Neural cell (in vitro differentiated cells): Measurements from ENCODE around the gene YAF2. TPM values are rescaled to one million over a fixed set of nuclear protein-coding genes. Genes with fewer than 3 reads are reported as not detected.

Source experiments
- H2AFZ ChIP-seq: fragments of 200-600, 300-800 bp; sonication (generic), shearing (Covaris generic); 2 replicates; pipeline ENCODE4 v1.6.0; 2014; ENCODE audit warnings: low read depth, mild to moderate bottlenecking, antibody characterized with exemption, low read length, moderate library complexity
- H3F3A ChIP-seq: fragments of 200-600 bp; shearing (Covaris generic); 2 replicates; pipeline ENCODE4 v1.6.1; 2016; ENCODE audit warnings: mild to moderate bottlenecking, moderate library complexity, mixed read lengths, antibody characterized with exemption, low read length; ENCODE audit not compliant: insufficient read depth, poor library complexity, severe bottlenecking
- H3K27ac ChIP-seq: fragments of 200-600, 300-800 bp; sonication (generic), shearing (Covaris generic); 2 replicates; pipeline ENCODE4 v1.5.1; 2014; ENCODE audit warnings: mild to moderate bottlenecking, low read length, moderate library complexity
- H3K27me3 ChIP-seq: fragments of 300-800, 200-600 bp; sonication (generic), shearing (Covaris generic); 2 replicates; pipeline ENCODE4 v1.6.0; 2014; ENCODE audit warnings: mild to moderate bottlenecking, low read depth, low read length, moderate library complexity; ENCODE audit not compliant: insufficient read depth
- H3K36me3 ChIP-seq: fragments of 300-800, 200-600 bp; sonication (generic), shearing (Covaris generic); 2 replicates; pipeline ENCODE4 v1.5.1; 2014; ENCODE audit warnings: mild to moderate bottlenecking, antibody characterized with exemption, low read length, moderate library complexity; ENCODE audit not compliant: insufficient read depth
- H3K4me2 ChIP-seq: fragments of 300-800, 200-600 bp; sonication (generic), shearing (Covaris generic); 2 replicates; pipeline ENCODE4 v1.6.0; 2014; ENCODE audit warnings: mild to moderate bottlenecking, low read length
- H3K4me3 ChIP-seq: fragments of 300-800, 200-600 bp; sonication (generic), shearing (Covaris generic); 2 replicates; pipeline ENCODE4 v1.5.1; 2014; ENCODE audit warnings: mild to moderate bottlenecking, low read length, moderate library complexity
- H3K79me2 ChIP-seq: fragments of 200-600 bp; shearing (Covaris generic); replicated peaks from 2 replicates; pipeline ENCODE4 v1.6.0; 2014; ENCODE audit warnings: mild to moderate bottlenecking, low read length, moderate library complexity; ENCODE audit not compliant: insufficient read depth
- H3K9ac ChIP-seq: fragments of 300-800, 200-600 bp; sonication (generic), shearing (Covaris generic); 2 replicates; pipeline ENCODE4 v1.6.1; 2016; ENCODE audit warnings: mild to moderate bottlenecking, low read length, mixed read lengths
- H3K9me2 ChIP-seq: fragments of 200-600 bp; shearing (Covaris generic); 2 replicates; pipeline ENCODE4 v1.6.1; 2016; ENCODE audit warnings: mild to moderate bottlenecking, low read length, mixed read lengths; ENCODE audit not compliant: insufficient read depth
- H3K9me3 ChIP-seq: fragments of 200-600, 300-800 bp; sonication (generic), shearing (Covaris generic); 2 replicates; pipeline ENCODE4 v1.6.1; 2016; ENCODE audit warnings: mild to moderate bottlenecking, mixed run types, low read length, moderate library complexity, mixed read lengths
- H4K20me1 ChIP-seq: fragments of 200-600 bp; shearing (Covaris generic); 2 replicates; pipeline ENCODE4 v1.6.1; 2016; ENCODE audit warnings: mild to moderate bottlenecking, mixed run types; ENCODE audit not compliant: insufficient read depth
- CTCF ChIP-seq: fragments of 450-650 bp; IDR thresholded peaks from 2 replicates; pipeline ENCODE4 v1.5.1; 2014; ENCODE audit warnings: antibody characterized with exemption, mild to moderate bottlenecking, moderate library complexity; ENCODE audit not compliant: poor library complexity, severe bottlenecking
- EP300 ChIP-seq: fragments of 450-650 bp; conservative IDR thresholded peaks from 2 replicates; pipeline ENCODE4 v1.6.1; 2014; ENCODE audit warnings: antibody characterized with exemption, mild to moderate bottlenecking, moderate library complexity; ENCODE audit not compliant: poor library complexity, severe bottlenecking
- EZH2 ChIP-seq: fragments of 200-600, 300-800 bp; shearing (Covaris generic), sonication (generic); IDR thresholded peaks from 2 replicates; pipeline ENCODE4 v1.6.1; 2014; ENCODE audit warnings: antibody characterized with exemption, low read length, borderline replicate concordance, mild to moderate bottlenecking; ENCODE audit not compliant: insufficient read depth, poor library complexity, severe bottlenecking
- MXI1 ChIP-seq: fragments of 450-650 bp; conservative IDR thresholded peaks from 2 replicates; pipeline ENCODE4 v1.6.1; 2014; ENCODE audit warnings: antibody characterized with exemption, mild to moderate bottlenecking; ENCODE audit not compliant: poor library complexity, severe bottlenecking
- POLR2AphosphoS5 ChIP-seq: IDR thresholded peaks from 2 replicates; pipeline ENCODE4 v1.6.1; 2012
- RAD21 ChIP-seq: fragments of 450-650 bp; conservative IDR thresholded peaks from 2 replicates; pipeline ENCODE4 v1.6.1; 2014; ENCODE audit warnings: antibody characterized with exemption, mild to moderate bottlenecking, moderate library complexity
- REST ChIP-seq: IDR thresholded peaks from 2 replicates; pipeline ENCODE4 v1.6.1; 2012; ENCODE audit warnings: borderline replicate concordance
- SMC3 ChIP-seq: fragments of 450-650 bp; conservative IDR thresholded peaks from 2 replicates; pipeline ENCODE4 v1.6.1; 2014; ENCODE audit warnings: antibody characterized with exemption, mild to moderate bottlenecking, moderate library complexity; ENCODE audit not compliant: poor library complexity
- TAF1 ChIP-seq: IDR thresholded peaks from 2 replicates; pipeline ENCODE4 v1.6.1; 2012; ENCODE audit warnings: low read depth
- polyA plus RNA-seq: library from polyadenylated mRNA; depleted of rRNA; stranded (reverse); fragments of >200 nt; gene quantifications from 2 replicates; pipeline ENCODE4 v1.2.3, GENCODE V29; 2014

The YAF2 gene
- polyA plus RNA-seq, 1 donor from 2014 or later: 44.1 TPM

DNA sequence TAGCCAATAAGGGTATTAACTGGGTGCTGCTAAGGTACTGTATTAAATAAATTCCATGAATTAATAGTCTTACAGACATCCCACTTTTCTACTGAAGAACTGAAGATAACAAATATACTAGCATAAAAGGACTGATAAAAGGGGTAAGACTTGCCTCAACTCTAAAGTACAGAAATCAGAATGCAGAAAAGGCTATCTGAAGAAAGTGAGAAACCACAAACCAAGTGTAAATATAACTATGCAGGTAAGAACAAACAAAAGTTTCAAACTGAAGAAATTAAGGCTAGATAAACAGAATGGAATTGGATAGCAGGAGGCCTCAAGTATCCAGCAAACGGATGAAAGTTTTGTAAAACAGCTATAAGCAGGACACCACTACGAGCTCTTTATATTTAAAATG, 29.5 kb downstream of the YAF2 start:
- no peaks in the 10 kb centered on the region for H3K36me3 ChIP-seq
- no peaks in the 10 kb centered on the region for H3F3A ChIP-seq
- no peak overlapping the region for H2AFZ ChIP-seq
- no peaks in the 10 kb centered on the region for H3K27me3 ChIP-seq
- peaks cover 8% of the 10 kb centered on the region for H3K79me2 ChIP-seq
- H3K9me3 ChIP-seq: no peaks in the 10 kb centered on the region
- no peak overlapping the region for H3K4me2 ChIP-seq
- H4K20me1 ChIP-seq: no peaks in the 10 kb centered on the region
- H3K9me2 ChIP-seq: no peaks in the 10 kb centered on the region
- TF ChIP-seq MXI1: no peak
- no peak for TF ChIP-seq POLR2AphosphoS5
- no peak for TF ChIP-seq TAF1
- no peak for TF ChIP-seq REST
- no peak for TF ChIP-seq RAD21
- TF ChIP-seq EP300: no peak
- no peak for TF ChIP-seq SMC3
- TF ChIP-seq CTCF: no peak
- no peak for TF ChIP-seq EZH2
- no peak overlapping the region for H3K4me3 ChIP-seq
- no peak overlapping the region for H3K27ac ChIP-seq
- H3K9ac ChIP-seq: no peak overlapping the region

- Histone ChIP-seq H3K9me2 (no peaks in the 10 kb centered on the region), H3F3A (no peaks in the 10 kb centered on the region), H3K36me3 (peaks cover 6% of the 10 kb centered on the region), H3K4me3 (no peak overlapping the region), H2AFZ (no peak overlapping the region), H3K79me2 (peaks cover 5% of the 10 kb centered on the region), H3K27me3 (no peaks in the 10 kb centered on the region), H3K9me3 (no peaks in the 10 kb centered on the region), H3K27ac (no peak overlapping the region), H4K20me1 (no peaks in the 10 kb centered on the region), H3K9ac (no peak overlapping the region), H3K4me2 (no peak overlapping the region)
- TF ChIP-seq MXI1 (no peak), EP300 (no peak), SMC3 (no peak), EZH2 (no peak), TAF1 (no peak), REST (no peak), POLR2AphosphoS5 (no peak), CTCF (no peak), RAD21 (no peak)
These were observed 33.2 kb downstream of the YAF2 start for GRCh38 chr12:42204819-42205218.
